Hippocampal formation (tissue), 2 donors: ENCODE results near the gene GRIK3.

Experiments used
- DNase-seq, 2 donors: peaks; one replicate each; lab custom pipeline; 2025; lab: John Stamatoyannopoulos, UW

Gene GRIK3

GRCh38 chr1:36981771-36982622, 52.3 kb downstream of the GRIK3 start:
- DNase-seq: no peak

GRCh38 chr1:36981126-36981525, 53.2 kb downstream of the GRIK3 start:
- no peak for DNase-seq

GRCh38 chr1:36977731-36978406, 56.4 kb downstream of the GRIK3 start:
- DNase-seq: no peak

GRCh38 chr1:36975642-36976041, 58.7 kb downstream of the GRIK3 start:
- DNase-seq: no peak

GRCh38 chr1:36973056-36973455, 61.3 kb downstream of the GRIK3 start:
- no peak for DNase-seq

GRCh38 chr1:36971852-36972618, 62.3 kb downstream of the GRIK3 start:
- DNase-seq: no peak

- no peak for DNase-seq
Measured at GRCh38 chr1:36968730-36969129, 65.6 kb downstream of the GRIK3 start.

- DNase-seq: no peak
Measured at GRCh38 chr1:36966242-36966641, 68.1 kb downstream of the GRIK3 start.

- DNase-seq: no peak
Measured at GRCh38 chr1:36965275-36966159, 68.8 kb downstream of the GRIK3 start.

GRCh38 chr1:36964830-36965229, 69.5 kb downstream of the GRIK3 start:
- DNase-seq: no peak

GRCh38 chr1:36963006-36963405, 71.3 kb downstream of the GRIK3 start:
- DNase-seq: no peak

GRCh38 chr1:36961062-36961615, 73.2 kb downstream of the GRIK3 start:
- DNase-seq: no peak

- DNase-seq: no peak
Measured at GRCh38 chr1:36956570-36956969, 77.7 kb downstream of the GRIK3 start.

- no peak for DNase-seq
Measured at GRCh38 chr1:36955016-36955415, 79.3 kb downstream of the GRIK3 start.

- no peak for DNase-seq
Measured at GRCh38 chr1:36953061-36953460, 81.3 kb downstream of the GRIK3 start.

GRCh38 chr1:36951761-36952160, 82.6 kb downstream of the GRIK3 start:
- no peak for DNase-seq

GRCh38 chr1:36951292-36951750, 83.0 kb downstream of the GRIK3 start:
- DNase-seq: no peak

- no peak for DNase-seq
Measured at GRCh38 chr1:36950604-36951291, 83.6 kb downstream of the GRIK3 start.

GRCh38 chr1:36948606-36949005, 85.7 kb downstream of the GRIK3 start:
- no peak for DNase-seq

GRCh38 chr1:36948147-36948546, 86.2 kb downstream of the GRIK3 start:
- no peak for DNase-seq

GRCh38 chr1:36947384-36947783, 86.9 kb downstream of the GRIK3 start:
- DNase-seq: no peak
